HG03439 (cell line): Measurements from ENCODE around the gene ALG6.
A peak's percentile ranks its signal among the peaks of the same experiment; 100 is the strongest.

Source experiments
- ATAC-seq: cut with Tn5 transposase; IDR thresholded peaks from one replicate; pipeline ENCODE4 v1.9.1; 2021; ENCODE audit warnings: mild to moderate bottlenecking, moderate library complexity; ENCODE audit not compliant: unreplicated experiment

The ALG6 gene

GRCh38 chr1:63367215-63368103, at the start of gene ALG6:
ALG6 (plus strand) TSS chr1:63367627; CDS start chr1:63370978, 3,351 bp downstream.
- peak; percentile 97 for ATAC-seq

- no peak for ATAC-seq
Observed at GRCh38 chr1:63317817-63318152, 49.6 kb upstream of the ALG6 start.

- no peak for ATAC-seq
Observed at GRCh38 chr1:63318201-63318979, 49.0 kb upstream of the ALG6 start.

DNA sequence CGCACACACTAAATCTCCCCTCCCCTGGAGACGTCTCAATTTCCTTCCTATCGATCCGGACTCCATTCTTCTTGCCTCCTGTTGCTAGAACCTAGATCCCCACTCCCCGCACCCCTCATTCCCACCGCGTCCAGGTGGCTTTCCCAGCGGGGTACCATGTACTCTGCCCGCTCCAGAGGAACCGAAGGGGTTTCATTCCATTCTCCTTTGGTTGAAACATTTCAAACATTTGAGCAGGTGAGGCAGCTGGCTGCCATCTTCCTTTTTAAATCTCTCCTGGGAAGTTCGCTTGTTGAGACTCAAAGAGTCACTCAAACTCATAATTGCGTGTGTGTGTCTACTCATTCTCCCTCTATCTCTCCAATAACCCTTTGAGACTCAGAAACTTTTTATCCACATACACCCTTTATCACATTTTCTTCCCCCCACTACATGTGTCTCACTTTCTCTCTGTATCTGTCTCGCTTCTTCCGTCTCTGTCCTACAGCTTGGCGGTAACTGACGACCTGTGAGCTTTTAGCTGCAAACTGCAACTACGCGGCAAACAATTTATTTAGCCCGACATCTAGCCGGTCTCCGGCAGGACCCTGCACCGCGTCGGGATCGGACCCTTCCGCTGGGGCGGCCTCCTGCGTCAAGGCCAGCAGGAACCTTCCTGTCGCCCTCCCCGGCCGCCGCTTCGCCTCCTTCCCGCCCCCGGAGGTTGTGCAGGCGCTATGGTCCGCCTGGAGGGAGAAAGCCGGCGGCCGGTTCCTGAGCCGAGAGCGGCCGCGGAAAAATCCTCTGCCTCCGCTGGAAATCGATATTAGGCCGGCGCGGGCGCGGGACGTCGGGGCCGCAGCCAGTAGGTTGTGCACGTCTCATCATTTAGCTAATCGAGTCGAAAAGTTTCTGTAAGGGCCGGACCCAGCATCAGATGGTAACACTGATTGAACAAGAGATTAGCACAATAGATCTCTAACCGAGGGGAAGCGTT, 48.1 kb upstream of the ALG6 start:
- ATAC-seq = no peak

GRCh38 chr1:63320022-63320721, 47.3 kb upstream of the ALG6 start:
- no peak for ATAC-seq

DNA sequence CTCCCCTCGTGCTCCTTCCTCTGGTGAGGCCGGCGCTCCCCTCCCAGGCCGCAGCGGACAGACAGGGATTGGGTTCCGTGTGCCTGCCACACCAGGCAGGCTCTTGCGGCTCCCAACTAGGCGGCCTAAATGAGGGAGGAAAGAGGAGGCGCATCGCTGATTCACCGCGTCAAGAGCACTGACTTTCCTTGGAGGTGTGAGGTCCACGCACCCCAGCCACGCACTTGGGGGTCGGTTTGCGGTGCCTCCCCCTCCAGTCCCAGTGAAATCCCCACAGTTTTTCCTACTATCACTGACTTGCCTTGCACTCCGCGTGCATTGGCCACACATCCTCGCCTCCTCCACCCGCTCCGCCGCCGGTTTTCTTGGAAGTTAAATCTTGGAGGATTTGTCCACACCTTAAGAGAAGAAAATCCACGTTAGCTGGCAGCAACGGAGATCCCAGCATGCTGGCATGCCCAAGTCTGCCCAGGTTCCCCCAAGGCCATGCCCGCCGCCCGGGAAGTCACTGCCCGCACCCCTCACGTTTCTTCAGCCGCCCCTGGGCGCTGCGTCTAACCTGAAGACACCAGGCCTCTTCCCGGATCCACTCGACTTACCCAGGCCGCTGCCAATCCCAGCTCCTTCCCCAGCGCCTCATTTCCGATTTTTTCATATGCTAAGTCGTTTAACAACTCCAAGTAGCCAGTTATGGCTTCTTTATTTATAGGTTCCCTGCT, 46.2 kb upstream of the ALG6 start:
- ATAC-seq = no peak

DNA sequence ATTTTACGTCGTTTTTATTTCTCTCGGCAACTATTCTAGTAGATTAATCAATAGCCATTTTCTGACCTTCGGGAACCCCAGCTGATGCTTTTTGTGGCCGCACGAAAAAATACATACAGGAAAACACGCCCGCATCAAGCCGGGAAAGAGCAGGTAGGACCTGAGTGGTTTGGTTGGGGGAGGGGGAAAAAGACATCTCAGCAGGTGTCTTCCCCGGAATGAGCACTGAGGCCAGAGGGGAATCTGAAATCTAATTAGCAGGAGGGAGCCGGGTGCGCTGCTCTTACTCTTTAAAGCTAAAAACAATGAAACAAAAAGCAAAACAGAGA, 45.7 kb upstream of the ALG6 start:
- ATAC-seq = no peak

DNA sequence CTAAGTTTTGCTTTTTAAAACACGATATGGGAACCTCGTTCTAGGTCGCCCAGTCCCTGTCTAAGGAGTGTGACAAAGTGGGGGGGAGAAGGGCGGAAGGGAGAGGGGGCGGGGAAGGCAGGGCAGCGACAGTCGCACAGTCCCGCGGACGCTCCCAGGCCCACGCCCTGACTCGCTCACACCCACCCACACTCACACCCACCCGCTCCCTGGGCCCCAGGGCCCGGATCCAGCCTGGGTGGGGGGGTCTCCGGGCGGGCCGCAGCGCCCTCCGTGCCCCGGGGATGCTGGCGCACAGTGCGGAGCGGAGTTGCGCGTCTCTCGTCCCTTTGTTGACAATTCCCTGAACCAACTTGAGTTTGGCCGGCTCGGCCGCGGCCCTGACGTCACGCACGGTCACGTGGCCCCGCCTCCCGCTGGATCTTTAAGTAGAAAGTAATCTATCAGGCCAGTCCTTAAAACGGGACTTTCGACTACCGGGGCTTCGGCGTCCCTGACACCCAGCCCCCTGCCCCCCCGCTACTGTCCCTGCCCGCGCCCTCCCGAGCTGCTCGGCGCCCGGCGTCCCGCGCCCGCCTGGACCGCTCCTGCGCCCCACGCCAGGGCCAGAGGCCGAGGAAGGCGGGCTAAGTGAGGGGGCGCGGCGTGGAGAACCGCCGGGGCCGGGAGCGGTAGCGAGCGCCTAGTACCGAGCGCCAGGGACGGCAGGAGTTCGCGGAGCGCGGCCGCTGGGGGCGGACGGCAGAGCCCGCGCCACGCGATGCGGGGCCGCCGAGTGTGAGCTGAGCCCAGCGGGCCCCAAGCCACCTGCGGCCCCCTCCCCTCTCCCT, 45.1 kb upstream of the ALG6 start, which contains the start of gene FOXD3:
Gene FOXD3, plus strand, starts transcription at position 454 of the 830 bp plus-strand sequence. CDS start 492 bp downstream, outside the sequence.
- ATAC-seq = peak; percentile 61

DNA sequence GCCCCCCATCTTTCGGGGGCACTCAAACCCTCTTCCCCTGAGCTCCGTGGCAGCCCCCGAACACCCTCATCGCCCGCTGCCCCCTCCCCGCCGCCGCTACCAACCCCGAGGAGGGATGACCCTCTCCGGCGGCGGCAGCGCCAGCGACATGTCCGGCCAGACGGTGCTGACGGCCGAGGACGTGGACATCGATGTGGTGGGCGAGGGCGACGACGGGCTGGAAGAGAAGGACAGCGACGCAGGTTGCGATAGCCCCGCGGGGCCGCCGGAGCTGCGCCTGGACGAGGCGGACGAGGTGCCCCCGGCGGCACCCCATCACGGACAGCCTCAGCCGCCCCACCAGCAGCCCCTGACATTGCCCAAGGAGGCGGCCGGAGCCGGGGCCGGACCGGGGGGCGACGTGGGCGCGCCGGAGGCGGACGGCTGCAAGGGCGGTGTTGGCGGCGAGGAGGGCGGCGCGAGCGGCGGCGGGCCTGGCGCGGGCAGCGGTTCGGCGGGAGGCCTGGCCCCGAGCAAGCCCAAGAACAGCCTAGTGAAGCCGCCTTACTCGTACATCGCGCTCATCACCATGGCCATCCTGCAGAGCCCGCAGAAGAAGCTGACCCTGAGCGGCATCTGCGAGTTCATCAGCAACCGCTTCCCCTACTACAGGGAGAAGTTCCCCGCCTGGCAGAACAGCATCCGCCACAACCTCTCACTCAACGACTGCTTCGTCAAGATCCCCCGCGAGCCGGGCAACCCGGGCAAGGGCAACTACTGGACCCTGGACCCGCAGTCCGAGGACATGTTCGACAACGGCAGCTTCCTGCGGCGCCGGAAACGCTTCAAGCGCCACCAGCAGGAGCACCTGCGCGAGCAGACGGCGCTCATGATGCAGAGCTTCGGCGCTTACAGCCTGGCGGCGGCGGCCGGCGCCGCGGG, 44.2 kb upstream of the ALG6 start:
- ATAC-seq = no peak

DNA sequence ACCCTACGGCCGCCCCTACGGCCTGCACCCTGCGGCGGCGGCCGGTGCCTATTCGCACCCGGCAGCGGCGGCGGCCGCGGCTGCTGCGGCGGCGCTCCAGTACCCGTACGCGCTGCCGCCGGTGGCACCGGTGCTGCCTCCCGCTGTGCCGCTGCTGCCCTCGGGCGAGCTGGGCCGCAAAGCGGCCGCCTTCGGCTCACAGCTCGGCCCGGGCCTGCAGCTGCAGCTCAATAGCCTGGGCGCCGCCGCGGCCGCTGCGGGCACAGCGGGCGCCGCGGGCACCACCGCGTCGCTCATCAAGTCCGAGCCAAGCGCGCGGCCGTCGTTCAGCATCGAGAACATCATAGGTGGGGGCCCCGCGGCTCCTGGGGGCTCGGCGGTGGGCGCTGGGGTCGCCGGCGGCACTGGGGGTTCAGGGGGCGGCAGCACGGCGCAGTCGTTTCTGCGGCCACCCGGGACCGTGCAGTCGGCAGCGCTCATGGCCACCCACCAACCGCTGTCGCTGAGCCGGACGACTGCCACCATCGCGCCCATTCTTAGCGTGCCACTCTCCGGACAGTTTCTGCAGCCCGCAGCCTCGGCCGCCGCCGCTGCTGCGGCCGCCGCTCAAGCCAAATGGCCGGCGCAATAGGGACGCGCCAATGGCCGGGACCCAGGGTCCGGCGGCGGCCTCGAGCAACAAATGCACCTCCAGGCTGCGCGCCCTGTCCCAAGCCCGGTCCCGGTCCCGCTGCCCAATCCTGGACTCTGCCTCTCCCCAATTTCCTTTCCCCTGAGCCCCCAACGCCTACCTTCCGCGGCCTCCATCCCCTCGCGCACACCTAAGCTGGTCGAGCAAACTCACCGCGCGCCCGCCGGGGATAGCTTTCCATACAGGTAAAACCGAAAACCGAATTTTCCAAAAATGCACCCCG, 43.3 kb upstream of the ALG6 start:
- ATAC-seq = no peak

DNA sequence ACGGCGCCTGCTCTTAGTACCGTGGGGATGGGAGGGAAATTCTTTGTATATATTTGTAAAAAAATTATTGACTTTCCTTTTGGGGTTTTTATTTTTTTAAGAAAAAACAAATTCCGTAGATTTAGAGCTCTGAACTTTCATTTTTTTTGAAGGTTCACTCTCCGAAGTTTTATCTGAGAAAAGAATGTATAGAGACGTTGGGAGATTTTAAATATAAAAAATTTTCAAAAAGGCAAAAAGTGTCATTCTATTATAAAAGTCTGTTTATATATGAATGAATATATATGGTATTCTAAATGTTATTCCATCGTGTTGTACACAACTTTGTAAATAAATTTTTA, 42.7 kb upstream of the ALG6 start:
- ATAC-seq = no peak

- no peak for ATAC-seq
Observed at GRCh38 chr1:63325279-63325985, 42.0 kb upstream of the ALG6 start.

GRCh38 chr1:63326106-63326472, 41.3 kb upstream of the ALG6 start:
- ATAC-seq = no peak

DNA sequence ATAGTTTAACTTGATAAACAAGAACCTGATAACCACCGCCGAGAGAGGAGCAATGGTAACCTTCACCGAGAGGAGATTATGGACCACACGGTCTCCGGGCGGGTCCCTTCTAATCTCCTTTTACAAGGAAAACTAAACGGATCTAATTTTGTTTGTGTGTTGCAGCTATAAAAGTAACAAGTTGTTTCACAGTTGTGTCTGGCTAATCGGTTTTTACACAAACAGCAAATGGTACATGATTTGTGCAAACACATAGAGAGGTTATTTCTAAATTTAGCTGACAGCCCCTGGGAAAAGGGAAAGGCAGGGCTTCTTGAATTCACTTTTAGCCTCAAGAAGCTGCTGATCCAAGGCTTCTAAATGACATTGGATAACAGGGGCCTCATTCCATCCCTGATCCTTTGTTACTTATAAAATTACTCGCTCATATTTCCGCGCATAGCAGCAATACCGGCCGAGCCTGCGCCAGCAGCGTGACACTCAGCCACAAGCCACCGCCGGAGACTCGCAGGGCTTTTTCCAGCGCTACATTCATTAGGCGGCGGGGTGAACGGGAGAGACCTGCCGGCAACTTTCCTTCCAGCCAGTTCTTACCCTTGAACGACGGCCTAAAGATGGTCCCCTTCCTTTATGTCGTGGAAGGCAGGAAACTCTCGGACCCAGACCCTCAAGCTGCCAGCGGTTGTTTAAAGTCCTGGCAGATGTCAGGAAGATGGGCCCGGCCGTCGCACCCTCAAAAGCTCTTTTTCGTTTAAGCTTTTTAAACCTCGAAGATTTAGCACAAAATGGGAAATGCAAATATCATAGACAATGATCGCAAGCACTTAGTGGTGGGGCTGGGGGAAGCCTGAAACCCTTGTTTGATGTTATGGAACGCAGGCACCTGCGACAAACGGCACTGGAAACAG, 40.7 kb upstream of the ALG6 start:
- ATAC-seq = no peak

DNA sequence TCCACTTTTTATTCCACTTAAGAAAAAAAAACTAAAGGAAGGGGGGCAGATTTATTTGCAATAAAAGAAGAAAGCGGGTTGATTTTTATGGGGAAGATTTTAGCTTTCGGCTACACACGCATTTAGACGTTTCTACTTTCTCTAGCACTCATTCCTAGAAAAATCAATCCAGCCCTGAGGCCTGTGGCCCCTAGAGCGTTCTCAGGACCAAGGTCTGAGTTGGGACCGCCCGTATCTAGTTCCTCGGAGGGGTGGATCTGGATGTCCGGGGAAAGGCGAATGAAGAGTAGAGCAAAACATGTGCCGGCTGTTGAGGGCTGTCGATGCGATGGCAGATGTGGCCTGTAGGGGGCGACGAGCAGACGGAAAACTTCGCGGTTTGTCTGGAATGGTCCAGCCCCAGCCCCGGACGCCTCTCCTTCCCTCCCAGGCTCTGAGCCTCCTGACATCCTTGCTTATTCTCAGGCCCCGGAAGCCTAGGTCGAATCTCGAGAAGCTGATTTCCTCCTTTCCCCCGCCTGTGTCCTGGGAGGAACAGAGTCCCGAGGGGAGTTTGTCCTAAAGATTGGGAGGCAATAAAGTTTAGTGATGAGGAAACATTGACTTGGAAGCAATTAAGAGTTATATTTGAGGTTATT, 39.9 kb upstream of the ALG6 start:
- no peak for ATAC-seq
